ENCODE results near the gene CADPS2.

DNA sequence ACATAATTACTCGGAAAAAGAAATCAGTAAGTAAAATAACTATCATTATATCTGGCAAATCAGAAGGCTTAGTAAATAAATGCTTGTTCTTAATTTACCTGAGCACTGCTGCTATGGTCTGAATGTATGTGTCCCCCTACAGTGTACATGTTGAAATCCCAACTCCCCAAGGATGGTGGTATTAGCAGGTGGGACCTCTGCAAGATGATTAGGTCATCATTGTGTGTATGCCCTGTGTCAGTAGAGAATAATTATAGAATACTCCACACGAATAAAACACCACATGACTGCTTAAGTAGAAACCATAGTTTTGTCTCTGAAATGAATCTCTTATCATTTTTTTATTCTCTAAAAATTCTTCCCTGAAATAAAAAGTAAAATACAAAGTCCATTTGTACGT is 289.0 kb downstream of the CADPS2 start:
- TF ChIP-seq CTCF (conservative IDR thresholded peaks at IDR 0.05; ENCODE audit: low read length) (no peak), EZH2phosphoT487 (IDR thresholded peaks at IDR 0.05; ENCODE audit: borderline replicate concordance, low read depth, low read length) (no peak)
